ENCODE measurements around the gene SRRM3.
A peak's percentile ranks its signal among the peaks of the same experiment; 100 is the strongest.
"Not testable (repeated sequence)": the region's sequence is repeated elsewhere in the genome, so short reads cannot be mapped to it uniquely, and the experiment has no call there.

SRRM3 gene

GRCh38 chr7:76317782-76318487, 116.2 kb downstream of the SRRM3 start:
- DNase-seq = peak; percentile 93

DNA sequence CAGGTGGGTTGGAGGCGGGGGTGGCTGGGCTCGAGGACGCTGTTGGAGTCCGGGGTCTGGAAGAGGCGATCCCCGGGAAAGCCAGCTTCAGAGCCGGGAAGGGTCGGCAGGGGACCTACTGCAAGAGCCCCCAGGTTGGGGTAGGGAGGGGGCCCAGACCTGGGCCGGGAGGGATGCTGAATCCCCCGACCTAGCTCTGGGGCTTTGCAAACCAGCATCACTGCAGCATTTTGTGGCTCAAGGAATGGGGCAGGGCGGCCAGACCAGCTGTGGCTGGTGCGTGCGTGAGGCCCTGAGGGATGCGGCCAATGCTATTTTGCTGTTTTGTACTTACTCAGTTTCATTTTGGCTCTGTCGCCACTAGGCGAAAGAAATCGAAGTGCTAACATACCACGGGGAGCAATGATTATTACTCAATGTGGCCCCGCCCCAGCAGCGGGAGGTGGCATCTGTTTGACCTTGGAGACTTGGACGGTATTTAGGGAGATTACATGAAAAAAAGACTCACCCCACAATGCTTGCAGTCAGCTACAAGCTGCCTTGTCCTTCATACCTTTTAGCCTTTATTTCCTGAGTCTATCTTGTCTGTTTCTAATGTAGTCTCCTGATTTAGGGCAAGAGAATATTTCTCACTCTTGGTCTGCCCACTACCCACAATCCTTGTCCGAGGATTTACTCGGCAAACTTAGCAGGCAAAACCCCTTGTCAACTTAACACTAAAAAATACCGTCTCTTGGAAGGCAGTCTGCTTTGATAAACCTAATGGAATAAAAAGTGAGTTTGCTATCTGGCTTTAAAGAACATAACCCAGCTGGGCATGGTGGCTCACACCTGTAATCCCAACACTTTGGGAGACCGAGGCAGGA, 117.0 kb downstream of the SRRM3 start:
- peak; percentile 57 for DNase-seq

GRCh38 chr7:76325092-76325491, 123.4 kb downstream of the SRRM3 start:
- no peak for DNase-seq

DNA sequence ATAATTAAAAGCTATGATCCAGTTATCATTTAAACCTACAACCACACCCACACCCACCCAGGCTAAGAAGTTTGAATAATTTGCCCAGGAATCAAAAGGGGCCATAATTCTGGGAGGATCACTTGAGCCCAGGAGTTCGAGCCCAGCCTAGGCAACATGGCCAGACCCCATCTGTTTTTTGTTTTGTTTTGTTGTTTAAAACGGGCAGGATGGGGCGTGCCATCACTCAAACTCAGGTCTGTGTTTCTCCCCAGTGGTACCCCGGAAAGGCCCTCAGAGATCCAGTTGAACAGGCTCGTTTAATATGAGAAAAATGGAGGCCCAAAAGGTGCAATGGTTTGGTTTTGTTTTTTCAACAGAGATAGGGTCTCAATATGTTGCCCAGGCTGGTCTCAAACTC, 124.1 kb downstream of the SRRM3 start:
- no peak for DNase-seq

DNA sequence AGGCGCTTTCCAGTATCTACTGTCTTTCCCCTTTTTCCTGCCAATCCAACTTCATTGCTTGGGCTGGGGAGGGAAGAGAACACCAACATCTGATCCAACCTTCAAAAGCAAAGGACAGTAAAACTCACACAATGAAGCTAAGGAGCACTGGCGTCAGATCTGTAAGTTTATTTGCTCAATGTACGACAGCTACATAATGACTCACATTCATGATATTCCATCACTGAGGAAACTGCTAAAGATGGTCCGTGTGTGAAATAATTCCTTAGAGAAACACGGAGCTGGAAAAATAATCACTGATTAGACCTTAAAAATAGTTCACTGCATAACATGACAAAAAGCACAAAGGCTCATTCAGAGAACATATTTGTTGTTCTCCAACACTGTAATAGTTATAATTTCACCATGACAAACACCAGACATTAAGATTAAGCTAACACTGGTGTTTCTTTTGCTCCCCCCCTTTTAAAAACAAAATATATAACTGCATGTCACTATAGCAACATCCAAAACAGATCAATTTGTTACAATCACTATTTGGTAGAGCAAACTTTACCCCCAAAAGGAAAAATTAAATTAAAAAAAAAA, 125.0 kb downstream of the SRRM3 start:
- DNase-seq = no peak

- DNase-seq = no peak
Observed at GRCh38 chr7:76327610-76328009, 125.9 kb downstream of the SRRM3 start.

- no peak for DNase-seq
Observed at GRCh38 chr7:76328389-76328788, 126.7 kb downstream of the SRRM3 start.

- DNase-seq = no peak
Observed at GRCh38 chr7:76329479-76329878, 127.8 kb downstream of the SRRM3 start.

DNA sequence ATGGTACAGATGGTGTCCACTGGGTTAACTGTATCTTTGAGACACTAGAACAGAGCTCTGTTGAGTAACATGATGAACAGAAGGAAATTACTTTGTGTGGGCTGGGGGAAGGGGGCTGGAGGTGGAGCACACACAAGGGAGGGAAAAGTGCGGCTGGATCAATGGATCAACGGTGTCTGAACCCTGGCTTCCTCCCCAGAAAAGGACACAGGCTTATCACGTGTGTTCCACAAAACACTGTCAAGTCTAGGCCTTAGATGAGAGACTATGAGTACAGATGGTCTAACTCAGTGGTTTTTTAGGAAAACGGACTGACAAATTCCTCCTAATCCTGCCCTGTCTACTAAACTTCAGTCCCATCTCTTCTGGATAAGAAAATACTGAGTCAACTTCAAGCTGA, 128.6 kb downstream of the SRRM3 start:
- DNase-seq = no peak

DNA sequence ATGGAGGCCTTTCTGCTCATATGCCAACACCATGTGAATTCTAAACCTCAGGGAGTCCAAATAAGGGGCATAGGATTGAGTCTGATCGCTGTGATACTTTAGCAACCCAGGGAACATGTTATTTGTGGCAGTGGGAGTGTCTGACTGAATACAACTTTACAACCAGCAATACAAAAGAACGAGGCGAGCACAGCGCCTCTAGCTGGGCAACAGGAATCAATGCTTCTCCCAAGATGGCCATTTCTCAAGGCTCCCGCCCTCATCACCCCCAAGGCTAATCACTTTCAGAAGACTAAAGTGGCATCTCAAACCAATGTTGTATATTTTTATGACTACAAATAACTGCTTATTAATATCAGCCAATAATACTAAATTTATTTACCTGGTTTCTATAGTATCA, 129.0 kb downstream of the SRRM3 start:
- DNase-seq = no peak

- no peak for DNase-seq
Observed at GRCh38 chr7:76332078-76332477, 130.4 kb downstream of the SRRM3 start.

- no peak for DNase-seq
Observed at GRCh38 chr7:76333511-76334101, 131.9 kb downstream of the SRRM3 start.

DNA sequence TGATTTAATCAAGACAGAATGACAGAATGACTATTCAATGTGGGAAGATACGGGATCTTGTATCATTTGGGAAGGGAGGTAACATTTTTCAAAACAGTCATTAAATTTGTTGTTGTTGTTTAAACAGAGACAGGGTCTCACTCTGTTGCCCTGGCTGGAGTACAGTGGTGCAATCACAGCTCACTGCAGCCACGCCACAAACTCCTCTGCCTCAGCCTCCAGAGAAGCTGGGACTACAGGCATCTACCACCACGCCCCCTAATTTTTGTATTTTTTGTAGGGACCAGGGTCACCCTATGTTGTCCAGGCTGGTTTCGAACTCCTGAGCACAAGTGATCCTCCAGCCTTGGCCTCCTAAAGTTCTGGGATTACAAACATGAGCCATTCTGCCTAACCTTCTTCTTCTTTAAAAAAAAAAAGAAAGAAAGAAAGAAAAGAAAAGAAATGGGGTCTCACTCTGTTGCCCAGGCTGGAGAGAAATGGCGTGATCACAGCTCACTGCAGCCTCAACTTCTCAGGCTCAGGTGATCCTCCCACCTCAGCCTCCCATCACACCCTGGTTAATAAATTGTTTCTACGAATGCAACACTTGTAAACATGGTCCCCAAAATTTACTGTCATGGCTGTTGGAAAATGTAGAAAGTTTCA, 132.7 kb downstream of the SRRM3 start:
- no peak for DNase-seq

GRCh38 chr7:76335417-76335816, 133.7 kb downstream of the SRRM3 start:
- not testable (repeated sequence) for DNase-seq

DNA sequence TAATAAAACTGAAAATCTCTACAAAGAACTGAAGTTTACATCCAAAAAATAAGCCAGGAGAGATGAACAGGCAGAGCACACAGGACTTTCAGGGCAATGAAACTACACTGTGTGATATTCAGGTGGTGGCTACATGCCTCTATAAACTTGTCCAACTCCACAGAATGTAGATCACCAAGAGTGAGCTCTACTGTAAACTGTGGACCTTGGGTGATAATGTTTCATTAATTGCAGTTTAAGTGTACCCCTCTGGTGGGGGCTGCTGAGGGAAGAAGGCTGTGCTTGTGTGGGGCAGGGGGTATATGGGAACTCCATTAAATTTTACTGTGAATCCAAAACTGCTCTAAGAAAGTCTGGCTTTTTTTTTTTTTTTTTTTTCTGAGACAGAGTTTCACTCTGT, 134.4 kb downstream of the SRRM3 start:
- DNase-seq = no peak

All from central memory CD4-positive, alpha-beta T cell (primary cell).